Measurements from ENCODE around the gene LPIN2. TPM values are rescaled to one million over a fixed set of nuclear protein-coding genes. Genes with fewer than 3 reads are reported as not detected.
A peak's percentile ranks its signal among the peaks of the same experiment; 100 is the strongest.
"Not testable (repeated sequence)": the region's sequence is repeated elsewhere in the genome, so short reads cannot be mapped to it uniquely, and the experiment has no call there.

Gene LPIN2
- total RNA-seq, 3 donors from 2014 or later (not counting 1 experiment from before 2014, with no cell fraction given), result 32.9 to 58.8 (median 57.1) TPM

DNA sequence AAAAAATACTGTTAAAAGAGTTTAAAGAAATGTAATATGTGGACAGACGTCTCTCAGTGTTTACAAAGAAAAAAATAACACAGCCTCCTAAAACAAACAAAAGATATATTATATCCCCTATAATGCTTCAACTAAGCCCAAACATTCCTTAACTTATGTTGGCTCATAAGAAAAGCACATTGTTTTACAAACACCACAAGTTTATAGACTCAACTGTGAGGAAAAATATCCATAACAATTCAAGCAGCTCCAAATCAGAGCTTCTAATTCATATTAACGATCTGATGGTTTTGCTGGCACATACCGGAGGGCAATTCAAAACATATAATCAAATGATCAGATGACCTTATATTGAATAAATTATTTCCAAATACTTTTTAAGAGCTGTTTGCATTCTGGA, 5.5 kb downstream of the LPIN2 start:
- no peak for ATAC-seq
- peaks cover 13% of the 10 kb centered on the region for H3K36me3 Mint-ChIP-seq

DNA sequence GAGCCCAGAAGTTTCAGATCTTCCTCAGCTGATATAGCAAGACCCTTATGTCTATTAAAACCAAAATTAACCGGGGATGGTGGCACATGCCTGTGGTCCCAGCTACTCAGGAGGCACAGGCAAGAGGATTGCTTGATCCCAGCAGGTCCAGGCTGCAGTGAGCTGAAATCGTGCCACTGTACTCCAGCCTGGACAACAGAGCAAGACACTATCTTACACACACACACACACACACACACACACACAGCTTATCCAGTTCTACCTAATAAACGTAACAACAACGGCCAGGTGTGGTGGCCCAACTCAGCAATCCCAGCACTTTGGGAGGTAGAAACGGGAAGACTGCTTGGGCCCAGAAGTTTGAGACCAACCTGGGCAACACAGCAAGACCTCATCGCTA, 7.5 kb downstream of the LPIN2 start:
- ATAC-seq, result no peak
- WGBS (ENCODE audit: insufficient coverage), result 93% methylated on average over 5 of the region's 6 CpGs
- Histone ChIP-seq H3K9me3 (ENCODE audit: control insufficient read depth, insufficient read depth, low read length) (no peaks in the 10 kb centered on the region), H3K36me3 (ENCODE audit: control insufficient read depth, insufficient read depth, low read length) (no peaks in the 10 kb centered on the region), H3K27me3 (ENCODE audit: control insufficient read depth, insufficient read depth, low read length) (no peaks in the 10 kb centered on the region), H3K4me1 (ENCODE audit: control insufficient read depth, insufficient read depth, low read length) (no peaks in the 10 kb centered on the region), H3K4me3 (ENCODE audit: low read length) (no peak overlapping the region), H3K27ac (ENCODE audit: low read length) (no peak overlapping the region)
- Mint-ChIP-seq H3K9me3 (no peaks in the 10 kb centered on the region), H3K27me3 (ENCODE audit: low read depth in 2 of 2) (no peaks in the 10 kb centered on the region), H3K36me3 (peaks cover 13% of the 10 kb centered on the region), H3K27ac (no peak overlapping the region), H3K4me3 (no peak overlapping the region), H3K4me1 (peaks cover 16 to 21% of the 10 kb centered on the region in 2 donors)
- intact Hi-C loops (cut with micrococcal nuclease), result no loop called here
- DNase-seq, result no peak
- TF ChIP-seq, protein P1, sequence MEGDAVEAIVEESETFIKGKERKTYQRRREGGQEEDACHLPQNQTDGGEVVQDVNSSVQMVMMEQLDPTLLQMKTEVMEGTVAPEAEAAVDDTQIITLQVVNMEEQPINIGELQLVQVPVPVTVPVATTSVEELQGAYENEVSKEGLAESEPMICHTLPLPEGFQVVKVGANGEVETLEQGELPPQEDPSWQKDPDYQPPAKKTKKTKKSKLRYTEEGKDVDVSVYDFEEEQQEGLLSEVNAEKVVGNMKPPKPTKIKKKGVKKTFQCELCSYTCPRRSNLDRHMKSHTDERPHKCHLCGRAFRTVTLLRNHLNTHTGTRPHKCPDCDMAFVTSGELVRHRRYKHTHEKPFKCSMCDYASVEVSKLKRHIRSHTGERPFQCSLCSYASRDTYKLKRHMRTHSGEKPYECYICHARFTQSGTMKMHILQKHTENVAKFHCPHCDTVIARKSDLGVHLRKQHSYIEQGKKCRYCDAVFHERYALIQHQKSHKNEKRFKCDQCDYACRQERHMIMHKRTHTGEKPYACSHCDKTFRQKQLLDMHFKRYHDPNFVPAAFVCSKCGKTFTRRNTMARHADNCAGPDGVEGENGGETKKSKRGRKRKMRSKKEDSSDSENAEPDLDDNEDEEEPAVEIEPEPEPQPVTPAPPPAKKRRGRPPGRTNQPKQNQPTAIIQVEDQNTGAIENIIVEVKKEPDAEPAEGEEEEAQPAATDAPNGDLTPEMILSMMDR (IDR thresholded peaks at IDR 0.05), result no peak

More for the DNA sequence above, 5.5 kb downstream of the LPIN2 start:
- H3K27ac Mint-ChIP-seq, result no peak overlapping the region
- 100% methylated on average over 2 of the region's 3 CpGs for WGBS (ENCODE audit: insufficient coverage)
- peaks cover 8% of the 10 kb centered on the region for H3K4me1 ChIP-seq (ENCODE audit: control insufficient read depth, insufficient read depth, low read length)
- H3K27me3 Mint-ChIP-seq (ENCODE audit: low read depth in 2 of 2), result no peaks in the 10 kb centered on the region
- H3K4me3 ChIP-seq (ENCODE audit: low read length), result no peak overlapping the region
- H3K27me3 ChIP-seq (ENCODE audit: control insufficient read depth, insufficient read depth, low read length), result no peaks in the 10 kb centered on the region
- H3K4me3 Mint-ChIP-seq, result no peak overlapping the region
- H3K4me1 Mint-ChIP-seq, result peaks cover 31 to 36% of the 10 kb centered on the region in 2 donors
- H3K36me3 ChIP-seq (ENCODE audit: control insufficient read depth, insufficient read depth, low read length), result no peaks in the 10 kb centered on the region
- intact Hi-C loops (cut with micrococcal nuclease), result no loop called here
- H3K27ac ChIP-seq (ENCODE audit: low read length), result no peak overlapping the region
- no peak for DNase-seq
- no peaks in the 10 kb centered on the region for H3K9me3 ChIP-seq (ENCODE audit: control insufficient read depth, insufficient read depth, low read length)
- TF ChIP-seq, protein P1 (IDR thresholded peaks at IDR 0.05), result no peak
- no peaks in the 10 kb centered on the region for H3K9me3 Mint-ChIP-seq

DNA sequence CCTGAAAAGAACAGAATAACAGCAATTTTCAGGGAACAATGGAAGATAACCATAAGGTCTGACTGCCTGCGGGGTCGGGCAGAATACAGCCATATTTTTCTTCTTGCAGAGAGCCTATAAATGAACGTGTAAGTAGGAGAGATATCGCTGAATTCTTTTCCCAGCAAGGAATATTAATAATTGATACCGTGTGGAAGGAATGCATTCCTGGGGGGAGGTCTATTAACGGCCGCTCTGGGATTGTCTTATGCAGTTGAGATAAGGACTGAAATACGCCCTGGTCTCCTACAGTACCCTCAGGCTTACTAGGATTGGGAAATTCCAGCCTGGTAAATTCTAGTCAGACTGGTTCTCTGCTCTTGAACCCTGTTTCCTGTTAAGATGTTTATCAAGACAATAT, 9.2 kb downstream of the LPIN2 start:
- ATAC-seq; H3K36me3 Mint-ChIP-seq; H3K4me1 ChIP-seq (ENCODE audit: control insufficient read depth, insufficient read depth, low read length); H3K4me3 Mint-ChIP-seq; intact Hi-C loops (cut with micrococcal nuclease); H3K36me3 ChIP-seq (ENCODE audit: control insufficient read depth, insufficient read depth, low read length); DNase-seq; H3K27me3 ChIP-seq (ENCODE audit: control insufficient read depth, insufficient read depth, low read length); H3K4me3 ChIP-seq (ENCODE audit: low read length); H3K9me3 Mint-ChIP-seq; H3K27ac Mint-ChIP-seq; H3K27ac ChIP-seq (ENCODE audit: low read length); H3K9me3 ChIP-seq (ENCODE audit: control insufficient read depth, insufficient read depth, low read length); H3K27me3 Mint-ChIP-seq (ENCODE audit: low read depth in 2 of 2): not testable (repeated sequence)
- H3K4me1 Mint-ChIP-seq, result peaks cover 20 to 24% of the 10 kb centered on the region in 2 donors
- 97% methylated on average over 8 of the region's 8 CpGs for WGBS (ENCODE audit: insufficient coverage)

DNA sequence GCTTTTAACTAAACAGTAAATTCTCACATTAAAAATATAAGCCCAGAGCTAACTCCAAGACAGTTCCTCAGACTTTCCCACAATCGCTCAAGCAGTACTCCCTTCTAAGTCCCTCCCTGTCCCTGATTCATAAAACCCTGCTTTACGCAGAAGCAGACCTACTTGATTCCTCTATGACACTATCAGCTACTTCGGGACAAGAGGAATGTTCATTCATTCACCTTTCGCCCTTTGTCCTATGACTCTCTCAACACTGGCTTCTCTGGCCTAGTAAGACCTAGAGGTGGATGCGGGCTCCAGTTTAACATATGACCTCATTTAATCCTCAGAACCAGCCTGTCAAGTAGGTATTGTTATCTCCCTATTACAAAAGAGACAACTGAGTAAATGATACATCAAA, 10.2 kb downstream of the LPIN2 start:
- H3K36me3 Mint-ChIP-seq, result peaks cover 6% of the 10 kb centered on the region
- WGBS (ENCODE audit: insufficient coverage), result 56% methylated on average over 5 of the region's 5 CpGs
- intact Hi-C loops (cut with micrococcal nuclease), result no loop called here

More for the DNA sequence above, 10.2 kb downstream of the LPIN2 start:
- H3K27me3 ChIP-seq (ENCODE audit: control insufficient read depth, insufficient read depth, low read length), result no peaks in the 10 kb centered on the region
- DNase-seq, result no peak
- Mint-ChIP-seq H3K4me3 (no peak overlapping the region), H3K27me3 (ENCODE audit: low read depth in 2 of 2) (no peaks in the 10 kb centered on the region), H3K4me1 (peaks cover 29 to 35% of the 10 kb centered on the region in 2 donors), H3K9me3 (no peaks in the 10 kb centered on the region), H3K27ac (peak overlapping the region; percentile 35 to 50)
- TF ChIP-seq, protein P1 (IDR thresholded peaks at IDR 0.05), result no peak
- H3K9me3 ChIP-seq (ENCODE audit: control insufficient read depth, insufficient read depth, low read length), result no peaks in the 10 kb centered on the region
- ATAC-seq, result no peak
- no peak overlapping the region for H3K27ac ChIP-seq (ENCODE audit: low read length)
- no peaks in the 10 kb centered on the region for H3K36me3 ChIP-seq (ENCODE audit: control insufficient read depth, insufficient read depth, low read length)
- H3K4me3 ChIP-seq (ENCODE audit: low read length), result no peak overlapping the region
- peaks cover 17% of the 10 kb centered on the region for H3K4me1 ChIP-seq (ENCODE audit: control insufficient read depth, insufficient read depth, low read length)

Data from natural killer cell (primary cell).